Peyer's patch (tissue), 4 donors: ENCODE results near the gene TFIP11. TPM values are rescaled to one million over a fixed set of nuclear protein-coding genes. Genes with fewer than 3 reads are reported as not detected.

ENCODE experiments used
- DNase-seq, 3 donors: peaks; one replicate each; pipeline ENCODE4 v3.0.0-alpha.2; 2017 to 2019
- H3K27ac ChIP-seq, 4 donors: fragments of 200-600 bp; sonication (generic); one replicate each; pipeline ENCODE4 v1.5.1; 2016 to 2019
- H3K27me3 ChIP-seq, 2 donors: fragments of 200-600 bp; sonication (generic); one replicate each; pipeline ENCODE4 v1.5.1; 2019
- H3K36me3 ChIP-seq, 3 donors: fragments of 200-600 bp; sonication (generic); one replicate each; pipeline ENCODE4 v1.5.1; 2016 to 2019
- H3K4me1 ChIP-seq, 4 donors: fragments of 200-600 bp; sonication (generic); one replicate each; pipeline ENCODE4 v1.5.1; 2016 to 2019
- H3K4me3 ChIP-seq, 4 donors: fragments of 200-600 bp; sonication (generic); 1 replicate in 3 of 4; 2 replicates in 1 of 4; pipeline ENCODE4 v1.5.1; 2016 to 2019; ENCODE audit warnings: mild to moderate bottlenecking in 1 of 4
- H3K9me3 ChIP-seq, 4 donors: fragments of 200-600 bp; sonication (generic); one replicate each; pipeline ENCODE4 v1.5.1; 2016 to 2019; ENCODE audit warnings: mild to moderate bottlenecking in 1 of 4
- POLR2A ChIP-seq, 2 donors: fragments of 450-650 bp; IDR thresholded peaks; one replicate each; pipeline ENCODE4 v1.5.1; 2017; ENCODE audit warnings: antibody characterized with exemption in 2 of 2, mild to moderate bottlenecking in 2 of 2, moderate library complexity in 2 of 2
- total RNA-seq, 4 donors: library from RNA; depleted of rRNA; stranded (reverse); fragments of >200 nt; gene quantifications; one replicate each; pipeline ENCODE4 v1.1.0, GENCODE V29; 2016
- TF ChIP-seq, protein P1 (sequence below), 6 experiments: fragments of 450-650 bp in 4 of 6; fragments of 200-600 bp in 2 of 6; sonication (generic) in 1 of 6; IDR thresholded peaks; one replicate each; pipeline ENCODE4 v1.5.1; 2017 to 2019; ENCODE audit warnings: antibody characterized with exemption in 6 of 6, mild to moderate bottlenecking in 3 of 6, moderate library complexity in 1 of 6

The TFIP11 gene
- total RNA-seq, 4 donors from 2014 or later, result 24.0 to 46.2 (median 30.8) TPM

- no peaks in the 10 kb centered on the region for H3K9me3 ChIP-seq
- H3K4me3 ChIP-seq, result no peak overlapping the region
- H3K4me1 ChIP-seq, result peaks cover 0 to 6% (median 0%) of the 10 kb centered on the region in 4 donors
- H3K27ac ChIP-seq, result no peak overlapping the region
- no peaks in the 10 kb centered on the region for H3K27me3 ChIP-seq
- no peak for DNase-seq
- TF ChIP-seq, protein P1, sequence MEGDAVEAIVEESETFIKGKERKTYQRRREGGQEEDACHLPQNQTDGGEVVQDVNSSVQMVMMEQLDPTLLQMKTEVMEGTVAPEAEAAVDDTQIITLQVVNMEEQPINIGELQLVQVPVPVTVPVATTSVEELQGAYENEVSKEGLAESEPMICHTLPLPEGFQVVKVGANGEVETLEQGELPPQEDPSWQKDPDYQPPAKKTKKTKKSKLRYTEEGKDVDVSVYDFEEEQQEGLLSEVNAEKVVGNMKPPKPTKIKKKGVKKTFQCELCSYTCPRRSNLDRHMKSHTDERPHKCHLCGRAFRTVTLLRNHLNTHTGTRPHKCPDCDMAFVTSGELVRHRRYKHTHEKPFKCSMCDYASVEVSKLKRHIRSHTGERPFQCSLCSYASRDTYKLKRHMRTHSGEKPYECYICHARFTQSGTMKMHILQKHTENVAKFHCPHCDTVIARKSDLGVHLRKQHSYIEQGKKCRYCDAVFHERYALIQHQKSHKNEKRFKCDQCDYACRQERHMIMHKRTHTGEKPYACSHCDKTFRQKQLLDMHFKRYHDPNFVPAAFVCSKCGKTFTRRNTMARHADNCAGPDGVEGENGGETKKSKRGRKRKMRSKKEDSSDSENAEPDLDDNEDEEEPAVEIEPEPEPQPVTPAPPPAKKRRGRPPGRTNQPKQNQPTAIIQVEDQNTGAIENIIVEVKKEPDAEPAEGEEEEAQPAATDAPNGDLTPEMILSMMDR (IDR thresholded peaks at IDR 0.05), result no peak
- TF ChIP-seq POLR2A (IDR thresholded peaks at IDR 0.05), result no peak
- H3K36me3 ChIP-seq, result no peaks in the 10 kb centered on the region
These were observed 35.2 kb upstream of the TFIP11 start for GRCh38 chr22:26547426-26547825.

DNA sequence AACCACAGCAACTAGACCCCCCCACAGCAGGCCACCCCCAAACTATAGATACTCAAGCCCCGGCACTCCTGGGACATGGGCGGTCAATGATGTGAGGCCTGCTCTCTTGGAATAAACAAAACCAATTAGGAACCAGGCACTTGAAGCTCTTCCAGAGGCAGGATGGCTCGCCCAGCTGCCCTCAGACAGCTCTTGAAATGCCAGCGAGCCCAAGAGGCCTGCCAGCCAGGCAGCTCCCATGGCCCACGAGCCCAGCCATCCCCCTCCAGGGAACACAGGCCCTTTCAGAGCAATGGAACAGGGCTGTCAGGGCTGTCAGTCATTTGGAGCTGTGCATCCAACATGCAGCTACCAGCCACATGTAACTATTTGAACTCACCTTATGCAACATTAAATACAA, 34.0 kb upstream of the TFIP11 start:
- Histone ChIP-seq H3K9me3 (no peaks in the 10 kb centered on the region), H3K36me3 (peaks cover 0 to 3% (median 0%) of the 10 kb centered on the region in 3 donors), H3K4me1 (peaks cover 0 to 6% (median 0%) of the 10 kb centered on the region in 4 donors), H3K27me3 (no peaks in the 10 kb centered on the region), H3K27ac (no peak overlapping the region), H3K4me3 (no peak overlapping the region)
- no peak for DNase-seq
- no peak for TF ChIP-seq POLR2A (IDR thresholded peaks at IDR 0.05)
- TF ChIP-seq, protein P1 (IDR thresholded peaks at IDR 0.05), result no peak

DNA sequence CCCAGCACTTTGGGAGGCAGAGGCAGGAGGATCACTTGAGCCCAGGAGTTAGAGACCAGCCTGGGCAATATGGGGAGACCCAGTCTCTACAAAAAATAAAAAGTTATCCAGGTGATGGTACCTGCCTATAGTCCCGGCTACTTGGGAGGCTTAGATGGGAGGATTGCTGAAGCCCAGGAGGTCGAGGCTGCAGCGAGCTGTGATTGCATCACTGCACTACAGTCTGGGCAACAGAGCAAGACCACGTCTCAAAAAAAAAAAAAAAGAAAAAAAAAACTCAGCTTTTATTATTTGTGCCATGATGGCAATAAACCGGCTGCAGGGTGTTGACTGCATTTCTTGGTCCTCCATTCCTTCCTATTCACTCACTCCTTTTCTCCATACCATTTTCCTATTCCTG, 33.6 kb upstream of the TFIP11 start:
- H3K36me3 ChIP-seq, result peaks cover 0 to 8% (median 0%) of the 10 kb centered on the region in 3 donors
- no peak overlapping the region for H3K4me3 ChIP-seq
- H3K27ac ChIP-seq, result no peak overlapping the region
- H3K27me3 ChIP-seq, result no peaks in the 10 kb centered on the region
- TF ChIP-seq POLR2A (IDR thresholded peaks at IDR 0.05), result no peak
- TF ChIP-seq, protein P1 (IDR thresholded peaks at IDR 0.05), result no peak
- DNase-seq, result no peak
- H3K4me1 ChIP-seq, result peaks cover 0 to 6% (median 0%) of the 10 kb centered on the region in 4 donors
- H3K9me3 ChIP-seq, result no peaks in the 10 kb centered on the region

GRCh38 chr22:26545385-26545784, 33.1 kb upstream of the TFIP11 start:
- peaks cover 0 to 6% (median 0%) of the 10 kb centered on the region in 4 donors for H3K4me1 ChIP-seq
- H3K4me3 ChIP-seq, result no peak overlapping the region
- no peaks in the 10 kb centered on the region for H3K27me3 ChIP-seq
- no peak overlapping the region for H3K27ac ChIP-seq
- H3K36me3 ChIP-seq, result peaks cover 0 to 12% (median 0%) of the 10 kb centered on the region in 3 donors
- H3K9me3 ChIP-seq, result no peaks in the 10 kb centered on the region
- DNase-seq, result no peak
- TF ChIP-seq POLR2A (IDR thresholded peaks at IDR 0.05), result no peak
- TF ChIP-seq, protein P1 (IDR thresholded peaks at IDR 0.05), result no peak

DNA sequence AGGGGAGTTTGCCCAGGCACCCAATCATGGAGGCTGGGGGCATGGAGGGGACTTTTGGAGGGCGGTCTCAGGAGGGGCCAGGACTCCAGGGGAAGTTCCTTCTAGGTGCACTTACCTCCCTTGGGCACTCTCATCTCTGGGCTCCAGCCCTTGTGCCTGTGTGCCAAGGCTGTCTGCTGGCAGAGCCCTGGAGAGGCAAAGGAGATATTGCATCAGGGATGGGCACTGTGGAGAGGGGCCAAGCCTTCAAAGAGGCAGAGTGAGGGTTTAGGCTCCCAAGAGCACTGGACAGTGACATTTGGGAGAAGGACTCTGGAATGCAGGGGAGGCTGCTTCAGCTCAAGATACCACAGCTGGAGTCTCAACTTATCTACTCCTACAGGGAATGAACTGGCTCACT, 32.2 kb upstream of the TFIP11 start:
- Histone ChIP-seq H3K4me3 (no peak overlapping the region), H3K36me3 (peaks cover 0 to 16% (median 0%) of the 10 kb centered on the region in 3 donors), H3K4me1 (peaks cover 0 to 6% (median 0%) of the 10 kb centered on the region in 4 donors), H3K27me3 (no peaks in the 10 kb centered on the region), H3K27ac (no peak overlapping the region), H3K9me3 (no peaks in the 10 kb centered on the region)
- no peak for DNase-seq
- TF ChIP-seq, protein P1 (IDR thresholded peaks at IDR 0.05), result no peak
- no peak for TF ChIP-seq POLR2A (IDR thresholded peaks at IDR 0.05)

DNA sequence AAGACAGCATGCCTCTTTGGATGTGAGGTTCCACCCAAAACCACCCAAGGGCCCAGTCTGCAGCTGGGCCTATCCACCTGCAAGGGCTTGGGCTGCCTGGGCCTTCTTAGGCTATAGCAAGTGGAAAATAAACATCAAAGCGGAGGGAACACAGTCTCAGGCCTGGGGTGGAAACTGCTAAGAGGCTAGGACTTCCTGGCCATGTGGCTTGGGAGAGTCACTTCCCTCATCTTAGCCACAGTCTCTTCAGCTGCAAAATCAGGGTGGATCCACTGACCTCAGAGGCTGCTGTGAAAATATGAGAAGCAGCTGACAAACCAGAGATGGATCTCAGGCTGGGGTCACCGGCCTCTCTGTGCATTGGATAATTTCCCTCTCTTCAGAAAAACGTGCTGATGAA, 30.6 kb upstream of the TFIP11 start:
- Histone ChIP-seq H3K4me3 (no peak overlapping the region), H3K27ac (peak overlapping the region in 1 of 4 donors; percentile 38), H3K9me3 (no peaks in the 10 kb centered on the region), H3K4me1 (peaks cover 0 to 6% (median 0%) of the 10 kb centered on the region in 4 donors), H3K36me3 (peaks cover 0 to 25% (median 0%) of the 10 kb centered on the region in 3 donors), H3K27me3 (no peaks in the 10 kb centered on the region)
- TF ChIP-seq, protein P1 (IDR thresholded peaks at IDR 0.05), result no peak
- TF ChIP-seq POLR2A (IDR thresholded peaks at IDR 0.05), result no peak
- peak in 1 of 3 donors; percentile 45 for DNase-seq
